NCI-H1436 (cell line): ENCODE results near the gene ANKDD1B.
A peak's percentile ranks its signal among the peaks of the same experiment; 100 is the strongest.

ENCODE experiments used
- DNase-seq: peaks from one replicate; lab custom pipeline; 2025; lab: John Stamatoyannopoulos, UW

ANKDD1B gene

DNA sequence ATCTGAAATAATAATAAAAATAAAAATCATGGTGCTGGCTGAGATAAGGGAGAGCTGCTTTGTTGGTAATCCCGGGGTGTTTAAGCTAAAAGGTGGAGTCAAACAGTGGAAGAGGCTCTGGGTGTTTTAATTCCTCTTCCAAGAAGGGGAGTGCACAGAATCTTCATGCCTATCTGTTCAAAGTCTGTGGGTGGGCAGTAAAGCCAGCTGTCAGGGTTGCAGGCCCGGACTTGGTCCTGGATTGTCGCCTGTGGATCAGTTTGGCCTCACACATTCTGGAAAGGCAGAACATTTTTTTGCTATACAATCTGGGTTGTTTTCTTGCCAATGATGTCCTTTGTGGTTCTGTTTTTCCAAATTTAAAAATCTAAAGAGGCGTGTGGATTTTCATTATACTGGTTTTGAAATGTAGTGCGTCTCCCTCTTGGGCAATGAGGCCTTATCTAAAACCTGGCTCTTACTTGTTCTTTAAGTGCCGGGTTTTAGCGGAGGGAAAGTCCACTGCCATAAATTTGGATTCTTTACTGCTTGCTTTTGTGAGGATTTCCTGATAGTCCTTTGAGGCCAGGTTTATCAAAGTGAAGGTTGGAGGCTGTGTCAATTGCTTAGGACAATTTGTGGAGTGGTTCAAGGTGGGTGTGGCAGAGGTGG is 5.8 kb downstream of the ANKDD1B start:
- DNase-seq = no peak

DNA sequence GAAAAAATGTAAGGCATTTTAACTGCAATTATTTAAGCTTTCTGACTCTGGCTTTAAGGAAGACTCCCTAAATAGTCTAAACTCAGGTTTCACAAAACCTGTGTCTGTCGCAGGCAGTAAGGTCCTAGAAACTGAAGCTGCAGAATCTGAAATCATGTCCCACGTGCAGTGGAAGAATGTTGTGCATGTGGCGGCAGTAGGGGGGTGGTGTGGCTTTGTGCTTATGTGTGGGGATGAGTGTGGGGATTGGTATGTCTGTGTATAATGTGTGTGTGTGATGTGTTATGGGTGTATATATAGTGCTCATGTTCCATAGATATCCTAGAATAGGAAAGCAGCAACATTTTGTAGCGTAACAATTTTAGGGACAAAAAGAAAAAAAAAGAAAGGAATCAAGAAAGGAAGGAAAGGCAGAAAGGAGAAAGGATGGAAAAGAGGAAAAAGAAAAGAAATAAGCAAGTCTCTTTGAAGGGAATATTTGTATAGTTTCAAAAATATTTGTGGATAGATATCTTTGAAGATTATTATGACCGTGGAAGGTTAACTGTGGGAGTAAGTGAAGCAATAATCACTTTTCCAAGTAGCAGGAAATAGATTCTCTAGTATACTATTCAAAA is 6.6 kb downstream of the ANKDD1B start:
- DNase-seq = no peak

DNA sequence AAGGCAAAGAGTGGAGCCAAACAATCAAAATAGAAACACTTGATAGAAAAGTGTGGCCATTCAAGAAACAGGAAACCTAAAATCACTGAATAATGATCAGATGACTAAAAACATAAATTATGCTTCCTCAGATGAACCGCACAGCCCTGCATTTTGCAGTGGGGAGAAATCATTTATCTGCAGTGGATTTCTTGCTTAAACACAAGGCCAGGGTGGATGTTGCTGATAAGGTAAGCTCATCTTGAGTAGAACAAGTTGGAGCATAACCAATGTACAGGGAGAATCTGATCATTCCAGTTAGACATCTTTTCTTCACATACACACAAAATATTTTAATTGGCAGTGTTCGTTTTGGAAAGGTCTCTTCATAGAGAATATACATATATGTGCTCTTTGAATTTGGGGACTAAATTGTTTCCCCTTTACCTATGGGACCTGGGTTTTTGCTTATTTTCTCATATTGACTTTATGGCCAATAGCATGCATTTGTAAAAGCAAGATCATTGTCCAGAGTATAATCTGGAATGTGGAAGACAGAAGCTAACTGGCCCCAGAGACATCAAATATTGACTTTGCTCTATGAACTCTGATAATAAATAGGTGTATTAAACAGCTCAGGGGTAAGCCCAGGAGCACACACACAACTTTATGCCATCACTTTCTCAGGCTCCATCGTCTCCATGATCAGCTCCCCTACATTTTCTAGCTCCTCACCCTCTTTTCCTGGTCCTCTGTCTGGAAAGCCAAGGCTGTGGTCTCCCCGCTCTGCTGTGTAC is 9.1 kb downstream of the ANKDD1B start:
- no peak for DNase-seq

DNA sequence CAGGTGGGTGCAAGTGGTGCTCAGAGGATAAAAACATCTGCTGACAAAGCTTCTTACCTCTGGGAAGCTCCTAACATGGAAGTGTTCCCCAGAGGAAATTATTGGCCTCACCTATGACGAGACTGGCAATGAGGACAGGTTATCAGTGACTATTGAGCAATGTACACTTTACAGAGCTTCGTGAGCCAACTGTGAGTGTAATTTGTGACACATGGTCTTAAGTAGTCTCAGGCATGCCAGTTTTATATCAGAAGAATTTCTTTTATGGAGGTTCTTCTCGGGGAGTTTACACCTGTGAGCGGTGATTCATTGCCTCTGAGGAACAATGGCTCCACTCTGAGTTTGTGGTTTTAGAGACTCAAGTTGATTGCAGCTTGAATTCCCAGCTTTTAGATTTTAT is 11.3 kb downstream of the ANKDD1B start:
- no peak for DNase-seq

DNA sequence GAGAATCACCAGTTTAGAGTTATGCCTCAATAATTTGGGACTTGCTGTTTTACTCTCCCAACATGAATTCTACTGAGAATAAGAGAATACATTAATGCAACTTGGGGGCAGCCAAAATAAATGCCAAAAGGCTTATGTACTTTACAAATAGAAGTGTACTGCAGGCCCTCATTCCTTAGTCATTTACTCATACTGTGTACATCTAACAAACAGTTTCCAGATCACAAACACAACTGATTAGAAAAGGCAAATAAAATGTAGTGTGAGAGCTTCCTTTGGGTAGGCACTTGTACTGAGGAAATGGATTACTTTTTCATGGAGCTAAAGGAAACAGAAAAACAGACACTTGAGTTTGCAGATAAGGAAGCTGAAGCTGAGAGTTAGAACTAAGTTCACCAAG is 12.6 kb downstream of the ANKDD1B start:
- no peak for DNase-seq

- no peak for DNase-seq
Measured at GRCh38 chr5:75626959-75627358, 15.7 kb downstream of the ANKDD1B start.

DNA sequence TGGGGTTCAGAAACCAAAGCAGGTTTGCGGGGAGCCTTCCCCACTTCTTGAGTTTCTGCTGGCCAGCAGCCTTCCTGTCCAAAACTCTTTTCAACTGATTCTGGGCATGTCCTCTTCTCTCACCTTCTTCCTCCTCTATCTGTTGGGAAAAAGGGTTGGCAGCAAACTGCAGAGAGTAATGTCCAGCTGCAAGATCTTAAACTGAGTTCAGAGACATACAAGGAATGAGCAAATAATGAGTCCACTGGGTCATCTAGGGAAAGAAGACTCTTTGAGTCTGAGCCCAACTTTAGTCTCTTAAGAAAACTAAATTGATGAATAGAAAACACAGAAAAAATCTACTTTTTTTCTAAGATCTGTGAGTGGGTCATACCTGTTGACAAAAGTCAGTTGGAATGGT is 16.5 kb downstream of the ANKDD1B start:
- DNase-seq = no peak

- DNase-seq = no peak
Measured at GRCh38 chr5:75630875-75631274, 19.6 kb downstream of the ANKDD1B start.

GRCh38 chr5:75632321-75632720 is 21.1 kb downstream of the ANKDD1B start:
- DNase-seq = no peak

DNA sequence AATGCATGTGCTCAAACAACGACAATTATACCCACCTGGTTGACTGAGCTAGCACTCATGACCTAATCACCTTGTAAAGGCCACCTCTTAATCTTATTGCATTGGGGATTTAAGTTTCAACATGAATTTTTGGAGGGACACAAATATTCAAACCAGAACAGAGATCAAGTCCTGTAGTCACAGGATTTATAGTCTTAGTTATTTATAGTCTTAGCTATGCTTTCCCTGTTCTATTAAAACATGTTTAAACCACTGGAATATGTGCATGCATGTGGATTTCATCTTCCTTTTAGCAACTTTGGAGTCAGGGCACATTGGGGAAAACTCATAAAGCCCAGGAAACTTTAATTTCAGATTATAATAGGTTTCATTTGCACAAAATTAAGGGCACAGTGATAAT is 26.7 kb downstream of the ANKDD1B start:
- DNase-seq = no peak

- DNase-seq = no peak
Measured at GRCh38 chr5:75639535-75640311, 28.5 kb downstream of the ANKDD1B start.

DNA sequence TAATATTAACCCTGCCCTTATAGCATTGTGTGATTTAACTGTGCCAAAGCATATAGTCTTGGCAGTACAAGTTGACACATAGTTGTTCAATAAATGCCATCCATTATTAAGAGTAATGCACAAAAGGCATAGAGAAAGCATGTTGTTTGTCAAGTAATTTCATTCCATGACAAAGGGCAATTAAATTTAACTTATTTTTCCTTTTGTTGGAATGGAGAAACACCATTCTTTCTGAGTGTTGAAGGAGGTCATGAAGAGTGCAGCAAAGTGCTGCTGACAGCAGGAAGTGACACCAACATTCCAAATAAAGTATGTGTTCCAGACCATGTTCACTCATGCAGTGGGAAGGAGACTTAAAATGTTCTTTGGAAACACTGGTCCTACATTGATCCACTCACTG is 29.1 kb downstream of the ANKDD1B start:
- no peak for DNase-seq

DNA sequence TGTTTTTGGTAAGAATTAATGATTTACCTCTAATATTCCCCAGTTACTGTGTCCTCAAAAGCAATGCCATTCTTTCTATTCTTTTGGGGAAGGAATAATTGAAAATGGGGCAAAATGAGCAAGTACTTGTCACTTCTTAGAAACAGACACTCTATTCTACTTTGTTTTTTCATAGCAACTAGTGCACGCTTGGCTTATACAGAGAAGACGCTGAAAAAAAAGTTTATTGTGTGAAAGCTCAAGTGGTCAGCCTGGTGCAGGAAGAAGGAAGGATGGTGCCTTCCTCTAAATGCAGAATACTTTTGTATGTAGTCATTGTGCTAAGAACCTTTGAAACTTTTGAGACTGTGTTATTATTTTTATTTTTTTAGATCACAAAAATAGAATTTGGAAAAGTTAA is 29.6 kb downstream of the ANKDD1B start:
- no peak for DNase-seq

DNA sequence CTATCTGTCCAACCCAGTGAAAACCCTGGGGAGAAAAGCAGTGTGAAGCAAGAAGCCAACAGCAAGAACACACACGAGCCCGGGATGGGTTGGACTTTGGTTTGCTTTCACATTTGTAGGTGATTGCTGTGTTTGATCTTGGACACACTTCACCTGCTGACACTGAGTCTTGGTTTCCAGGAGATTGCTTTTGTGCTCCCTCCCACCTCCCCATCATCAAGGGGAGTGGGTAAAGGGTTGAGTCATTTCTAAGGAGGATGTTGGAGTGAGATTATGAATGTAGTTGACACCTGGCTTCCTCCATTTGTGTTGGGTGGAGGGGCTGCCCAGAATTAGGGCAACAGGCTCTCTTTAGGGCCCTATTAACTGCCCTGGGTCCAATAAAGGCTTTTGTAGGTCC is 37.5 kb downstream of the ANKDD1B start:
- DNase-seq = no peak

DNA sequence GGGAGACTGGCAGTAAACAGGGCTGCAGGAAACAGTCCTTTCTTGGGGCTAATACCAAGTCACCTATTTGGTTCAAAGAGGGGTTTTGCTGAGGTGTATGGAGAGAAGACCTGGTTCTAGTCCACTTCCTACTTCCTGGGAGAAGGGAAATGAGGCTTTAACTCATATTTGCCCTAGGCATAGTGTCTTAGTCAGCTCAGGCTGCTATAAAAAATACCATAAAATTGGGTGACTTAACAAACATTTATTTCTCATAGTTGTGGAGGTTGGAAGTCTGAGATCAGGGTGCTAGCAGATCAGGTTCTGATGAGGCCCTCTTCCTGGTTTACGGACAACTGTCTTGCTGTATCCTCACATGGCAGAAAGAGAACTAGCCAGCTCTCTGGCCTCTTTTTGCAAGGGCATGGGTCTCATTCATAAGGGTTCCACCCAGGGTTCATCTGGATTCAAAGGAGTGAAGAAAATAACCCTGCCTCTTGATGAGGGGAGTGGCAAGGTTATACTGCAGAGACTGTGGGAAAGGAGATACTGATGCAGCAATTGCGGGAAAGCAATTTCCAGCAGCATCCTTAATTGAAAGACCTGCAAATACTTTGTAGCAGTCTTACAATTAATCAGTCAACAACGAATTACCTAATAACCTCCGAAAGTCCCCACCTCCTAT is 40.5 kb downstream of the ANKDD1B start:
- DNase-seq = no peak

- DNase-seq = no peak
Measured at GRCh38 chr5:75653521-75653920, 42.3 kb downstream of the ANKDD1B start.

DNA sequence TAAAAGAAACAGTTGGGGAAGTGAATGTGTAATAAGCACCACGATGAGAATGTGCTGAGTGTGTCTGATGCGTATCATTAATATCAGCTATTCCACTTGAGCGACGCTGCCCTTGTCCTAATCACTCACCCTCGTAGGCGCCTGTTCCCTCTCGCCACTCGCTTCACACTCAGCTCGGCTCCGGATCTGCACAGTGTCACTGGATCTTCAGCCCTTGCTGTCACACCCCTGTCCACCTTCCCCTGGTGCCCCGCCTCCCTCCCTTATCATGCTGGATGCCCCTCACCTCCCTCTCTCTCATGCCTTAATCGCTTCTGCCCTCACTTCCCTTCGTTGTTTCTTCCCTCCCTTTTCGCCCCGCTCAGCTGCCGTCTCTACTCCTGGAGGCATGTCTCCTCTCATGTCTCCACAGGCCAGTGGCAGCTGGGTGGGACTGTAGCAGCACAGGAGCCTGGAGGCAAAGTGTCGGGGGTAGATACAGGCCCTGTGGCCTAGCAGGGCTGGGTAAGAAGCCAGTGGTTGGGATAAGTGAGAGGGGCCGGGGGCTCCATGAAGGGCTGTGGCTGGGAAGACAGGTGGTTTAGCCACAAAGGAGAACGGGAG is 43.5 kb downstream of the ANKDD1B start:
- DNase-seq = no peak

GRCh38 chr5:75656311-75657003 is 45.2 kb downstream of the ANKDD1B start:
- peak; percentile 25 for DNase-seq

GRCh38 chr5:75659791-75660450 is 48.7 kb downstream of the ANKDD1B start:
- no peak for DNase-seq

DNA sequence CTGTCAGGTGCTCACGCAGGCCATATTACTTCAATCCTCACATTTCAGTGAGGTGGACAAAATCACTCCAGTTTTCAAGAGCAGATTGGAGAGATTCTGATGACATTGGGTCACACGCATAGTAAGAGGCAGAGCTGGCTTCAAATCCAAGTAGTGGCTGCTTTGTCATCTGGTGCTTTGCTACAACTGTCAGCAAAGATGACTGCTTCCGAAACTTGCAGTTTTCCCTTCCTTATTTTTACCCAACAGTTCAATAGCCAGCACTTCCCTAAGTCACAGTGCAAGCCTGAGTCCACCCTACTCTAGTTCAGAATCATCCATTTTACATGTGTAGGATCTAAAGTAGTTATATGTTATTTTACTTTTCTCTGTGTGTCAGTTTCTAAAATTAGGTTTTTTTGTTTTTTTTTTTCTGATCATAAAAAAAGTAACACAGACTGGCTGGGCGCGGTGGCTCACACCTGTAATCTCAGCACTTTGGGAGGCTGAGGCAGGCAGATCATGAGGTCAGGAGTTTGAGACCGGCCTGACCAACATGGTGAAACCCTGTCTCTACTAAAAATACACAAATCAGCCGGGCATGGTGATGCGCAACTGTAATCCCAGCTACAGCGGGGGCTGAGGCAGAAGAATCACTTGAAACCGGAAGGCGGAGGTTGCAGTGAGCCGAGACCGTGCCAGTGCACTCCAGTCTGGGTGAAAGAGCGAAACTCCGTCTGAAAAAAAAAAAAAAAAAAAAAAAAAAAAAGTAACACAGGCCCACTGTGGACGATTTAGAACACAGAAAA is 49.6 kb downstream of the ANKDD1B start:
- DNase-seq = no peak
